Stimulated activated CD4-positive, alpha-beta T cell treated with anti-CD3 and anti-CD28 coated beads, Interleukin-15, amount 100 ng/mL, for 48 hours (primary cell): ENCODE results near the gene PLXNB2.
"Not testable (repeated sequence)": the region's sequence is repeated elsewhere in the genome, so short reads cannot be mapped to it uniquely, and the experiment has no call there.

Experiments
- DNase-seq, 2 donors: peaks; one replicate each; pipeline ENCODE4 v3.0.0-alpha.2; 2020; ENCODE audit warnings: low read depth in 2 of 2

PLXNB2 gene

DNA sequence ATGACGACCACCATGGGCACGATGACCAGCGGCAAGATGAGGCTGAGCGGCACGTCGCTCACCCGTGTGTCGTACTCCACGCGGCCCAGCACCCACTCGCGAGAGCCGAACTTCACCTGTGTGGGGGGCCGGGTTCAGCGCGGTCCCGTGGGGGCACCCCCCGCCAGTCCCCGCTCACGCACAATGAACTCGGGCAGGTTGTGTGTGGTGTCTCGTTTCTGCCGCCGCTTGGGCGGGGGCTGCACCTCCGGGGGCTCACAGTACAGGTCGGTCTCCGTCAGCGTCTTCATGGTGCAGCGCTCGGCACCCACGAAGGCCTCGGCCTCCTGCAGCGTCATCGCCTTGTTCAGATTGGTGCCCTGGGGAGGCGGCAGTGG lies 26.1 kb downstream of the PLXNB2 start:
- DNase-seq, result no peak

DNA sequence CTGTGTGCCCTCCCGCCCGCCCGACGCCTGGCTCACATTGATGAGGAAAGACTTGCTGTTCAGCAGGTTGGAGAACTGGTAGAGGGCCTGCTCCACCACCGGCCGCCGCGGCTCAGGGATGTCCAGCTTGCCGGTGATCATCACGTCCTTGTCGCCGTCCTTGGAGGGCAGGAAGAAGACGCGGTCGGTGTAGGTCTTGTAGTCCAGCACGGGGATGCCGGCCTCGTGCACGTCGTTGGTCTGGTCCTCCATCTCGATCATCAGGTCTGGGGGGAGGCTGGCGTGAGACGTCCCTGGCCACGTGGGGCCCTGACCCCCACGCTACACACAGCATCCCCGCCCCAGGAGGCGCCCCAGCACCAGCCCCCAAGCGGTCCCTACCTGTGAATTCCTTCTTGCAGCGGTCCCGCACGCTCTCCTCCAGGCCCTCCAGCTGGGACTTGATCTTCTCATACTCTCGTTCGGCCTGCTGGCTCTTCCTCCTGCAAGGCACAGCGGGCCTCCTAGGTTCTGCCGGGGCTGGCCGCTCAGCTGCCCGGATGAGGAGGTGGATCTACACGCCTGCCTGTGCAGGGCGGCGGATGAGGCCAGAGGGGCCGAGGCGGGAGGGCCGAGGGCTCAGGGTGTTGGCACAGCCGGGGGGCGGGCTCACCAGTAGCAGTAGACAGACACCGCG lies 26.6 kb downstream of the PLXNB2 start:
- no peak for DNase-seq

DNA sequence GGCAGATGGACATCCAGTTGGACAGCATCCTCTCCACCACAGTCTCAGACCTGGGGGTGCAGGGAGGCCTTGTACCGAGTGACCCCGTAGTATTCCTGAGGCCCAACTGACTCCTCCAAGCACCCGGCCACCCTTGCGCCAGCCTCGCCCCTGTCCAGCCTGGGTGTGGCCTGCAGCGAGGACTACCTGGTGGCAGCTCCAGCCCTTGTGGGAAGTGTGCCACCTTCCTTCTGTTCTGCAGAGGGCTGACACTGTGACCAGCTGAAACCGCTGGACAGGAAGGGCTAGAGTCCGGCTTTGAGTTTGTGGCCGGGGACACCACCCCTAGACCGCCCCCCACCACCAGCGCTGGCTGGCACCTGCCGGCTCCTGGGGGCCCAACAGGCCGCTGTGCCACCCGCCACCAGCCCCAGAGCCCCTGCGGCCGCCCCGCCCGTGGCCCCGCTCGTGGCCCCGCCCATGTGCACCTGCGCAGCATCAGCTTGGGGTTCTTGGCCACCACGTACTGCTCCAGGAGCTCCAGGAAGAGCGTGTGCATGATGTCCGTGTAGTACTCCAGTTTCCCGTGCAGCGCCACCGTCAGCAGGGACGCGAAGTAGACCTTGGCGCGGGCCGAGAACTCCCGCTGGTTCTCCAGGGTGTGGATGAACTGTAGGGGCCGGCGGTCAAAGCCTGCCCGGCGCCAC lies 27.3 kb downstream of the PLXNB2 start:
- DNase-seq, result no peak

DNA sequence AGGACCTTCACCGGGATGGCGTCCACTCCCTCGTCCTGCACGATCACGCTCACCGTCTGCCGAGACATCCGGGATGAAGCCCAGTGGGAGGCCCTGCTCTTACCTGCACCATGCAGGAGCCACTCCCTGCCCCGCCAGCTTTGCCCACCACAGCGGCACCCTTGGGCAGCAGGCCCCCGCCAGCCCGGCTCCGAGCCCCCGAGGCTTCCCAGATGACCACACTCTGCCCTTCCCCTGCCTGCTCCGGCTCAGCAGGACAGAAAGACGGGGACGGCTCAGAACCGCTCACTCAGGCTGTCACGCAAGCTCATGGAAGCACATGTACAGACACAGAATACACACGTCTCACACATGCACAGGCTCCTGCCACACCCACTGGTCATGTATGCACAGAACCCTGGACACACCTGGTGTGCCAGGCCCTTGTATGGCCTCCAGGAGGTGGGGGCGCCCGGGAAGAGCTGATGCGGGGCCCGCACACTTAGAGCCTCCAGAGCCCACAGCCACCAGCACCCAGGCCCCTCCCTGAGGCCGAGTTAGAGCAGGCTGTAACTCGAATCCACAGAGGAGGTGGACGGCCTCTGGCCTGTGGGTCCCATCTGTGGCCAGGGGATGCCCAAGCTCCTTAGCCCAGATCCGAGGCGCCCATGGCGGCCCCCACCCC lies 28.4 kb downstream of the PLXNB2 start:
- no peak for DNase-seq

DNA sequence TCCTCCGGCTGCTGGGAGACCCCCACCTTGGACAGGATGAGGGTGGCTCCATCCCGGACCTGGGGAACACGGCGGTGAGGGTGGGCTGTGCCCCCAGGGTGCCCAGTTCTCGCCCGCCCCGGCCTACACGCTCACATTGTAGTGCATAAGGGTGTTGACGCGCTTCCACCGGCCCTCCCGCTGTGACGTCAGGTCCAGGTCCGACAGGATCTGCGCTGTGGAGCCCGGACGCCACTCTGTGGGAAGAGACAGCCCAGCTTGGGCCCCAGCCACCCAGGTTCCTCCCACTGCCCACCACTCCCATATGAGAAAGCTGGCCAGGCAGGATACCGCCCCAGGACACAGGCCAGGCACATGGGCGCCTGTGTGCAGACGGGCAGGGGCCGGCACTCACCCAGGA lies 29.0 kb downstream of the PLXNB2 start:
- no peak for DNase-seq

DNA sequence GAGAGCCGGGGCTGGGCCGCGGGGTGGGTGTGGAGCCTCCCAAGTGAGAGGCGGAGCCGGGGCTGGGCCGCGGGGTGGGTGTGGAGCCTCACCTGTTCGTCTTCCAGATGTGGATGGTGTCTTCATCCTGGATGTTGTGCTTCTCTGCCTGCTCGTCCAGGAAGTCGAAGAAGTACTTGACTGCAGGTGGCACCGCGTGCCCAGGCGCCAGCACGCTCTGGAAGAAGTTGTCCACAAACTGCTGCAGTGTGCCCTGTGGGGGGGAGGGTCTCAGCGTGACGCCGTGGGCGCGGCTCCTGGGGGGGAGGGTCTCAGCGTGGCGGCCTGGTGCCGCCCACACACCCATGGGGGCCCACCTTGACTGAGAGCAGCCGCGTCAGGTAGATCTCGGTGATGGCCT lies 29.7 kb downstream of the PLXNB2 start:
- DNase-seq, result no peak

DNA sequence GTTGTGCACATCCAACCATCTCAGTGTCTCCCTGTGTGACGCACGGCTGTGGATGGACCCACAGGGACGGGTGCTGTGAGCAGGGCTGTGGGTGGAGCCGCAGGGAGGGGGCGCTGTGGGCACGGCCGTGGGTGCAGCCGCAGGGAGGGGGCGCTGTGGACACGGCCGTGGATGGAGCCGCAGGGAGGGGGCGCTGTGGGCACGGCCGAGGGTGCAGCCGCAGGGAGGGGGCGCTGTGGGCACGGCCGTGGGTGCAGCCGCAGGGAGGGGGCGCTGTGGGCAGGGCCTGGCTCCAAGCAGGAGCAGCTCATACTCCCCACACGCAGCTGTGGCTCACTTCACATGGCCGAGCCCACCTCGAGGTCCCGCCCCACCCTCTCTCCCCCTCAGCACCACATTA lies 31.3 kb downstream of the PLXNB2 start:
- peak; percentile 31 to 38 for DNase-seq

DNA sequence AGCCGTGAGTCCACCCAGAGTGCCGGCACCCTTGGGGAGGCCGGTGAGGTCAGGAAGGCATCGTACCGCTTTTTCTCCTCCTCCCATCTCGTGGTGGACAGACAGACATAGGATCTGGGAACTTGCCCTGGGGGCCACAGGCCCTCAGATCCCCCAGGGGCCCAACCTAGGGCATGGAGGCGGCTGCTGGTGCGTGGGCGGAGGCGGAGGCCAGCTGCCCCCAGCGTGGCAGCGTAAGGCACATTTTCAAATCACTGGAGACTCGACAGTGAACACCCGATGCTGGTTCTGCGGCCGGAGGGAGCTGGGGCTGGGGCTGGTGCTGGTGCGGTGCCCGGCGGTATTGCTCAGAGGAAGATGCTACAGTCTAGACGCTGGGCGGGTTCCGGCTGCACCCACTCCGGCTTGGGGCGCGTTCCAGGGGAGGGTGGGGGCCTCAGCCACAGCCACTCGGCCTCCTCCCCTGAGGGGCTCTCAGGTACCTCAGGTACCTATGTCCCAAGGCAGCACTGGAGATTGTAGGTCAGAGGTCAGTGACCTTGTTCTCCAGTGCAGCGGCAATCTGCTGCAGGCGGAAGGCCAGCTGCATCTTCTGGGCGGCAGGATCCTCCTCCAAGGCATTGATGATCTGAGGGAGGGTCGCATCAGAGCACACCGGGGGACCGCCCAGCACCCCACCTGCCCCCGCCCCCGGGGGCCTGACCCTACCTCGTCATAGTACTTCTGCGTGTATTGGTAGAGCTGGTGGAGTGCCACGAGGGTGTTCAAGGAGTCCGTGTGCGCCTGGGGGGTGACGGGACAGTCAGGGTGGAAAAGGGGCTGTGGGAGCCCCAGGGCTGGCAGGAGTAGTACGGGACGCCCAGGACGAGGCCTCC lies 32.0 kb downstream of the PLXNB2 start:
- no peak for DNase-seq

DNA sequence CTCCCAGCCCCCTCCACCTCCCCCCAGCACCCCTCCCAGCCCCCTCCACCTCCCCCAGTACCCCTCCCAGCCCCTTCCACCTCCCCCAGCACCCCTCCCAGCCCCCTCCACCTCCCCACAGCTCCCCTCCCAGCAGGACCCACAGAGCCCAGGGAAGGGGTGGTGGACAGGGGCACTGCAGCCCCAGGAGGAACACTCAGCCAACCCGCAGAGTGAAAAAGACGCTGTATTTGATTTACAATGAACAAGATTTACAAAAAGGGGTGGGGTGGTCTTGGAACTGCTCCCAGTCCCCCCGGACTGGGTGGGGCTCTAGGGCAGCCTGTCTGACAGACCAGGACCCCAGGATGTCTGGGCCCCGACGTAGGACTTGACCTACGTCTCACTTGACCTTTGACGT lies 32.7 kb downstream of the PLXNB2 start:
- no peak for DNase-seq

DNA sequence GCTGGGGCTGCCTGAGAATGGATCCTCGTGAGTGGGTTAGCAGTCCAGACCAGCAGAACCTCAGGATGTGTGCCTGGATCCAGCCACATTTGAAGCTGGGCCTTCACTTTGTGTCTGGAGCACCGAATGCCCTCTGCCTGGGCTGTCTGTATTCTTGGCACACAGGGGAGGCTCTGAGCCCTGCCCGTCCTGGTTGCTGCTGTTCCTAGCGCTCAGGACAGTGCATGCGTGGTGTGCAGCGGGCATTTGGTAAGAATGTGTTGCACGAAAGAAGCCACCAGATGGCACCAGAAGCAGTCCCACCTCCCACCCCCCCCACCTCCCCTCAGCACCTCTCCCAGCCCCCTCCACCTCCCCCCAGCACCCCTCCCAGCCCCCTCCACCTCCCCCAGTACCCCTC lies 33.1 kb downstream of the PLXNB2 start:
- no peak for DNase-seq

DNA sequence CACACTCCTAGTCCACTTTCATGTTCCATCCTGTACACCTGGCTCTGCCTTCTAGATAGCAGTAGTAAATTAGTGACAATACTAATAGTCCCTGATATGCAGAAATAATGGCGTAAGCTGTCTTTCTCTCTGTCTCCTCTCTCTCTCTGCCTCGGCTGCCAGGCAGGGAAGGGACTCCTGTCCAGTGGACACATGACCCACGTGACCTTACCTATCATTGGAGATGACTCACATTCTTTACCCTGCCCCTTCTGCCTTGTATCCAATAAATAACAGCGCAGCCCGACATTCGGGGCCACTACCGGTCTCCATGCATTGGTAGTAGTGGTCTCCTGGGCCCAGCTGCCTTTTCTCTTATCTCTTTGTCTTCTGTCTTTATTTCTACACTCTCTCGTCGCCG lies 33.7 kb downstream of the PLXNB2 start:
- not testable (repeated sequence) for DNase-seq

DNA sequence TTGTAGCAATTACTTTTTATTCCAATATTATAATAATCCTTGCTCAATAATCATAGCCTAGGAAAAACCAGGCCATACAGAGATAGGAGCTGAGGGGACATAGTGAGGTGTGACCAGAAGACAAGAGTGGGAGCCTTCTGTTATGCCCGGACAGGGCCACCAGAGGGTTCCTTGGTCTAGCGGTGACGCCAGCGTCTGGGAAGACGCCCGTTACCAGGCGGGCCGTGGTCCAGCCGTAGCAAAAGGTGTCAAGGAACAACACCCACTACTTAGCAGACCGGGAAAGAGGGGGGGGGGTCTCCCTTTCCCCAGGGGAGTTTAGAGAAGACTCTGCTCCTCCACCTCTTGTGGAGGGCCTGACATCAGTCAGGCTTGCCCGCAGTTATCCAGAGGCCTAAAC lies 34.1 kb downstream of the PLXNB2 start:
- not testable (repeated sequence) for DNase-seq

DNA sequence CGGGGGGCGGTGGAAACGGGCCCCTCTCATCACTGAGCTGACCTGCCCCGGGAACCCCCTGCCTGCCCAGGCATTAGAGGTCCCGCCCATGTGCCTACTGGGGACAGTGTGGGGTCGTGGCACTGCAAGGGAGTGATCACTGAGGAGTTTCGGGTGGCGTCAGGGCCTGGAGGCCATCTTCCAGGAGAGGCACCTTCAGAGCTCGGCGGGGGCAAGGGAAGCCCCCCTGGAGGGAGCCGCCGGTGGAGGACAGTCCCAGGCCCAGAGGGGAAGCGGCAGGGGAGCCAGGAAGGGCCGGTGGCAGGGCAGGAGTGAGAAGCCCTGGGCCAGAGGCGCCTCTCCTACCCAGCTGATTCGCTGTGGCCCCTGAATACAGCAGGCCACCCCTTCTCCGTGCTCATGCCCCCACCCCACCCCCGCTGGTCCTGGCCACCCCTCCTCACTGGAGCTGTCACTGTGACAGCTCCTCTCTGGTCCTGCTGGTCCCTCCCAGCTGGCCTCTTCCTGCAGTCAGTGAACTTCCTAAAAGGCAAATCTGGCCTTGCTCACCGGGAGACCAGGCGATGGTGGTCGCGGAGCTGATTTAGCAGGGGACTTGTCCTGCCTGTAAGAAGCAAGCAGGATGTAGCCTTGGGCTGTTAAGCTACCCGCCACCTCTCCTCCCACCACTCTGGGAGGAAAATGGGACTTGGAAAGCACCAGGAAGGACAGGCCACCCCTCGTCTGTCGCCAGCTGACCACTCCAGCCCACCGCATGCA lies 35.2 kb downstream of the PLXNB2 start:
- DNase-seq, result no peak

DNA sequence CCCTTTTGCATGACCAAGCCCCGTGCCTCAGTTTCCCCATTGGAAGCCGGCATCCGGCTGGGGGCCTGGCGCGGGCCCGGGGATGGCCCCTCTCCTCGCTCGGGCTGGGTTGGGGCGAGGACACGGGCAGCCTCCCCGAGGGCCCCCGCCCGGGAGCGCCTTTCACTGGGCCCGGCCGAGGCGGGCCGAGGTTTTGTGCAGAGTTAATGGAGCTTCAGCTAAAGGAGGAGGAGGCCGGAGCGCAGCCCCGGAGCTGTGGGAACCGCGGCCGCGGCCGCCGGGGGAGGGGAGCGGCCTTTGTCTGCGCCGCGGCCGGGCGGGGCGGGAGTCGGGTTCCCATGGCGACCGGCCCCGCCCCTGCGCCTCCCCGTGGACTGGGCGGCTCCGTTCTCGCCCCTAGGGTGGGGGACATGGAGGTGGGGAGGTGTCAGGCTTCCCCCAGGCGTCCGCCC lies 35.9 kb downstream of the PLXNB2 start:
- no peak for DNase-seq

DNA sequence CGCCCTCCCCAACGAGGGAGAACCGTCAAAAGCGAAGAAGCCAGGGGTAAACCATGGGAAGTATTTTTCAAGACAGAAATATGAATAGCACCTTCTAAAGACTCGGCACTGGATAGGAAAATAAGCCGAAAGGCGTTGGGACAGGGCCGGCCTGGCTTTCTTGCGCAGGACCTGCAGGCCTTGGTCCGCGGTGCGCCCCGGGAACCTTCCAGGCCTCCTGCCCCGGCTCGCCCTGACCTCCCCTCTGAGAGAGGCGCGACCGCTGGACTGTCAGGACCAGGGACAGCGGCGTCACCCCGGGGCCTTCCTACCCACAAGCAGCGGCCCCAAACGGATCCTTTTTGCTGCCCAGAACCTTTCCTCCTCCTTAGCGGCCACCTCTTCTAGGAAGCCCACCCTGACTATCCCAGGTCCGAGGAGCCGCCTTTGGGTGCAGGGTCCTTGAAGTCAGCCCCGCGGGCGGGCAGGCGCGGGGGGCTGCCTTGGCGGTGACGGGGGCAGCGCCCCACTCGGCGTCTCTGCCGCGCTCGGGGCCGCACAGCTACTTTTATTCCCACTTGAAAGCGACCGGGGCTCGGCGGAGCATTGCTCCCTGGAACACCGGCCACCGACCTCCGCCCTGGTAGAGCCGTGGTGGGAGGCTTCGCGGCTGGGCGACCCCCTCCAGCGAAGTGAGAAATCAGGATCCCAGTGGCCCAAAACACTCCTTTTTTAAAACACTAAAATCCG lies 36.6 kb downstream of the PLXNB2 start:
- DNase-seq, result no peak

DNA sequence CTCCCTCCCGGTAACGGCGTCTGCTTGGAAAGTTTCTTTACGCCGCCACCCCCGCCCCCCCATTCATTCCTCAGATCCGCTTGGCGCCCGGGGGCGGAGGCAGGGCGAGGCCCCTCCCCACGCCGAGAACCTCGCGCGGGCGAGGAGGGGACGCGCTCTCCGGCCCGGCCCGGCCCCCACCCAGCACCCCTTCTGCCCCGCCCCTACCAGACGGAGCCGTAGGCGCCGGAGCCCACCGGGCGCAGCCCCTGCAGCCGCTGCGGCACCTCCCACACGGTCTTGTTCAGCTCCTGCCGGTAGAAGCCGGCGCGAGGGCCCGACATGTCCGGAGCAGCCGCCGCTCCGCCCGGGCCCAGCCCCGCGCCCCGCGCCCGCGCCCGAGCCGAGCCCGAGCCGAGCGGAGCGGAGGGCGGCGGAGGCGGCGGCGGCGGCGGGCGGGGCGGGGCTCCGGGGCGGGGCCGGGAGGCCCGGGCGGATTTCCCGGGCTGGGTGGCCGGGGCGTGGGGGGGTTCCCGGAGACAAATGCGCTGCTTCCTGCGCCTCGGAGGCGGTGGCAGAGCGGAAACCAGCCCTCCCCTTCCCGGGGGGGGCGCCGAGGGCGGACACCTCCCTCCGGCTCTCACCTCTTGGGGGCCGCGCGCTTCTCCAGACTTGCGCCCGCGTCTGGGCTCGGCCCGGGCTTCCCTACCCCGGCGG lies 37.3 kb downstream of the PLXNB2 start, which contains the start of gene MAPK11:
MAPK11 (minus strand) TSS at position 411 of the 696 bp plus-strand sequence; CDS start at position 323, 88 bp downstream.
- DNase-seq, result peak in 1 of 2 donors; percentile 57

DNA sequence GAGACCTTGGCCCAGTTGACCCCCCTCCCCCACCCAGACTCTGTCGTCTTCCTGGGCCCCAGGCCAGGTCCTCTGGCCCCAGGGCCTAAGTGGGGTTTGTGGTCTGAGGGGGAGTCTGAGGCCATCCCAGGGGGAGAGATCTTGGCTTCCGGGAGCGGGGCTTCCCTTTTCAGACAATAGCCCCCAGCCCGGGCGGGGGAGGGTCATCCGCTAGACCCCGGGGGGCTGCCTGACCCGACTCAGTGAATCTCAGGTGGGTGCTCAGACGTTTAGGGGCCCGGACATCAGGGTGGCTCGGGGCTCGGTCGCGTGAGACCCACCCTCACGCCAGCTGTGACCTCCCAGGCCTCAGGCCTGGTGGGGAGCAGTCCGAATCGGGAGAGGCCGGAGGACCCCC lies 37.9 kb downstream of the PLXNB2 start:
- no peak for DNase-seq

DNA sequence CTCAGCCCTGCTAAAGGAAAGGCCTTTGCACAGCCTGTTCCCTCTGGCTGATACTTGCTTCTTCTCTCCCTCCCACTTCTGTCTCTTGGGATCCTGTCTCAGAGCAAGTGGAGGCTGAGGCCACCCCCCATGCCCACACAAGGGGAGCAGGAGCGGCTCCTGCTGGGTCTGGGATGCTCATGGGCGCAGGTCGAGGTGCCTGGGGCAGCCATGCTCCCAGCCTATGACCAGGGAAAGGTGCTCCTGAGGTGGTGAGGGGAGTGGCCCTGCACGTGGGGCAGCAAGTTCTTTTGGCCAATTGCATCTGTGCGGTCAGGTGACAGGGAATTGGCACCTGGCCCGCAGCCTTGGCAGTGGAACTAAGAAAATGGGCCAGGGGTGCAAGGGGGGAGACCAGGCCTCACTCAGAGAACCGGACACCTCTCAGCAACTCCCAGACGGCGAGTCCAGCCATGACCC lies 38.8 kb downstream of the PLXNB2 start:
- no peak for DNase-seq

DNA sequence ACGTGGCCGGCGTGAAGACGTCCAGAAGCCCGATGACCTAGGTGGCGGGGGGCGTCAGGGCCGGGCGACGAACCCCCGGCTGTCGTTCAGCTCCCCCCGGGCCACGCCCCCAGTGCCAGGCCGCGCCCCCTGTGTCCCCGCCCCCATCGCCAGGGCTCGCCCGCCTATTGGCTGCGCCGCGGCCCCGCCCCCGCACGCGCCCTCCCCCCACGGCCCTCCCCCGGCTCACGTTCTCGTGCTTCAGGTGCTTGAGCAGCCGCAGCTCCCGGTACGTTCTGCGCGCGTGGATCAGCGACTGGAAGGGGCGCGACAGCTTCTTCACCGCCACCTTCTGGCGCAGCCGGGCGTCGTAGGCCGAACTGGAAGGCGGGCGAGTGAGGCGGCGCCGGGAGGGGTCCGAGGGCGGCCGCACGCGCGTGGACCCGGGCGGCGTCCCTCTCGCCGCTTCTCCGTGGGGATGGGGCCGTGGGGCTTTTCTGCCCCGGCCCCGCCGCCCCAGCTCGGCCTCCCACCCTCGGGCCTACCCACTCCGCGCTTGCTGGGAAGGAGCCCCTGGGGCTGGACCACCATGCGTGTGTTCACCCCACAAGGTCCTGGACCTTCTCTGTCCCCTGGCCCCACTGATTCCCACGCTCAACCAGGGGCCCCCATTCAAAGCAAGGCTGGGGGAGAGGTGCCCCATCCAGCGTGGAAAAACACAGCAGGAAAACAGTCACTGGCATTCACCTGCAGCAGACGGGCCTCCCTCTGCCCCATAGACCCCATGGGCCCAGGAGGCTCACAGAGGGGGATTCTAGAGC lies 39.7 kb downstream of the PLXNB2 start:
- DNase-seq, result peak in 1 of 2 donors; percentile 50
